ENCODE data around the gene MYRIP.

Gene MYRIP

GRCh38 chr3:40170395-40170794 lies 361.0 kb downstream of the MYRIP start:
- Histone ChIP-seq H3K27me3 (no peaks in the 10 kb centered on the region), H3K4me3 (no peak overlapping the region), H3K4me1 (no peaks in the 10 kb centered on the region), H3K9ac (no peak overlapping the region), H3K27ac (no peak overlapping the region), H4K20me1 (no peaks in the 10 kb centered on the region), H3K4me2 (no peak overlapping the region), H3K9me3 (replicated peaks in 1 of 11) (no peaks in the 10 kb centered on the region), H3K36me3 (no peaks in the 10 kb centered on the region)
- TF ChIP-seq Cebpa-rat (IDR thresholded peaks at IDR 0.05) = no peak

- no peak overlapping the region for H3K4me2 ChIP-seq
- no peaks in the 10 kb centered on the region for H4K20me1 ChIP-seq
- no peak overlapping the region for H3K4me3 ChIP-seq
- TF ChIP-seq Cebpa-rat (IDR thresholded peaks at IDR 0.05) = no peak
- H3K27me3 ChIP-seq = no peaks in the 10 kb centered on the region
- no peaks in the 10 kb centered on the region for H3K4me1 ChIP-seq
- no peaks in the 10 kb centered on the region for H3K36me3 ChIP-seq
- no peak overlapping the region for H3K9ac ChIP-seq
- H3K9me3 ChIP-seq (replicated peaks in 1 of 11) = no peaks in the 10 kb centered on the region
- H3K27ac ChIP-seq = no peak overlapping the region
Measured at GRCh38 chr3:40172560-40172959, 363.2 kb downstream of the MYRIP start.

GRCh38 chr3:40173227-40173721 lies 363.9 kb downstream of the MYRIP start:
- H3K4me3 ChIP-seq = no peak overlapping the region
- no peak overlapping the region for H3K9ac ChIP-seq
- H3K4me1 ChIP-seq = no peaks in the 10 kb centered on the region
- no peak overlapping the region for H3K4me2 ChIP-seq
- no peaks in the 10 kb centered on the region for H3K9me3 ChIP-seq (replicated peaks in 1 of 11)
- H3K27me3 ChIP-seq = no peaks in the 10 kb centered on the region
- H3K36me3 ChIP-seq = no peaks in the 10 kb centered on the region
- no peak overlapping the region for H3K27ac ChIP-seq
- no peak for TF ChIP-seq Cebpa-rat (IDR thresholded peaks at IDR 0.05)
- no peaks in the 10 kb centered on the region for H4K20me1 ChIP-seq

GRCh38 chr3:40178012-40178594 lies 368.7 kb downstream of the MYRIP start:
- H3K4me1 ChIP-seq = no peaks in the 10 kb centered on the region
- TF ChIP-seq Cebpa-rat (IDR thresholded peaks at IDR 0.05) = no peak

GRCh38 chr3:40179016-40179415 lies 369.6 kb downstream of the MYRIP start:
- H4K20me1 ChIP-seq = no peaks in the 10 kb centered on the region
- H3K36me3 ChIP-seq = no peaks in the 10 kb centered on the region
- no peaks in the 10 kb centered on the region for H3K9me3 ChIP-seq (replicated peaks in 1 of 11)
- no peak overlapping the region for H3K4me3 ChIP-seq
- H3K27ac ChIP-seq = no peak overlapping the region
- no peak overlapping the region for H3K4me2 ChIP-seq
- no peaks in the 10 kb centered on the region for H3K27me3 ChIP-seq
- TF ChIP-seq Cebpa-rat (IDR thresholded peaks at IDR 0.05) = no peak
- H3K9ac ChIP-seq = no peak overlapping the region
- no peaks in the 10 kb centered on the region for H3K4me1 ChIP-seq

More at GRCh38 chr3:40178012-40178594, 368.7 kb downstream of the MYRIP start:
- Histone ChIP-seq H3K9me3 (replicated peaks in 1 of 11) (no peaks in the 10 kb centered on the region), H4K20me1 (no peaks in the 10 kb centered on the region), H3K9ac (no peak overlapping the region), H3K27ac (no peak overlapping the region), H3K4me2 (no peak overlapping the region), H3K36me3 (no peaks in the 10 kb centered on the region), H3K27me3 (no peaks in the 10 kb centered on the region), H3K4me3 (no peak overlapping the region)

GRCh38 chr3:40181182-40181581 lies 371.8 kb downstream of the MYRIP start:
- Histone ChIP-seq H3K27ac (no peak overlapping the region), H3K27me3 (no peaks in the 10 kb centered on the region), H3K9me3 (replicated peaks in 1 of 11) (no peaks in the 10 kb centered on the region), H3K4me1 (no peaks in the 10 kb centered on the region), H3K4me3 (no peak overlapping the region), H3K36me3 (no peaks in the 10 kb centered on the region), H3K4me2 (no peak overlapping the region), H4K20me1 (no peaks in the 10 kb centered on the region), H3K9ac (no peak overlapping the region)
- no peak for TF ChIP-seq Cebpa-rat (IDR thresholded peaks at IDR 0.05)

- no peak overlapping the region for H3K9ac ChIP-seq
- H3K36me3 ChIP-seq = no peaks in the 10 kb centered on the region
- no peaks in the 10 kb centered on the region for H4K20me1 ChIP-seq
- H3K27me3 ChIP-seq = no peaks in the 10 kb centered on the region
- peaks cover 5 to 15% (median 11%) of the 10 kb centered on the region in 10 experiments; a peak in 17 of 20 replicates for H3K4me1 ChIP-seq
- H3K4me2 ChIP-seq = no peak overlapping the region
- H3K27ac ChIP-seq = no peak overlapping the region
- no peaks in the 10 kb centered on the region for H3K9me3 ChIP-seq (replicated peaks in 1 of 11)
- H3K4me3 ChIP-seq = no peak overlapping the region
- TF ChIP-seq Cebpa-rat (IDR thresholded peaks at IDR 0.05) = no peak
Measured at GRCh38 chr3:40185029-40185695, 375.8 kb downstream of the MYRIP start.

- H3K9me3 ChIP-seq (replicated peaks in 1 of 11) = no peaks in the 10 kb centered on the region
- H3K27ac ChIP-seq = no peak overlapping the region
- H3K4me2 ChIP-seq = no peak overlapping the region
- no peaks in the 10 kb centered on the region for H4K20me1 ChIP-seq
- peaks cover 5 to 15% (median 11%) of the 10 kb centered on the region in 10 experiments; a peak in 17 of 20 replicates for H3K4me1 ChIP-seq
- H3K9ac ChIP-seq = no peak overlapping the region
- H3K27me3 ChIP-seq = no peaks in the 10 kb centered on the region
- H3K36me3 ChIP-seq = no peaks in the 10 kb centered on the region
- H3K4me3 ChIP-seq = no peak overlapping the region
- TF ChIP-seq Cebpa-rat (IDR thresholded peaks at IDR 0.05) = no peak
Measured at GRCh38 chr3:40186508-40186907, 377.1 kb downstream of the MYRIP start.

- Histone ChIP-seq H3K36me3 (no peaks in the 10 kb centered on the region), H3K9me3 (replicated peaks in 1 of 11) (no peaks in the 10 kb centered on the region), H3K4me1 (peaks cover 5 to 15% (median 11%) of the 10 kb centered on the region in 10 experiments; a peak in 17 of 20 replicates), H3K4me2 (peak overlapping the region; percentile 23 to 76 (median 49); a peak in 21 of 22 replicates), H4K20me1 (no peaks in the 10 kb centered on the region), H3K27me3 (no peaks in the 10 kb centered on the region), H3K4me3 (no peak overlapping the region), H3K27ac (0 out of 22 replicates have a peak overlapping the region, but pooled peaks of 1 of the 11 experiments have one; percentile 5), H3K9ac (peak overlapping the region in 2 of 11 experiments; percentile 17; a peak in 1 of 22 replicates)
- no peak for TF ChIP-seq Cebpa-rat (IDR thresholded peaks at IDR 0.05)
Measured at GRCh38 chr3:40187945-40188344, 378.5 kb downstream of the MYRIP start.

- no peaks in the 10 kb centered on the region for H3K9me3 ChIP-seq (replicated peaks in 1 of 11)
- H3K4me3 ChIP-seq = no peak overlapping the region
- H3K4me2 ChIP-seq = no peak overlapping the region
- H3K27ac ChIP-seq = no peak overlapping the region
- no peaks in the 10 kb centered on the region for H4K20me1 ChIP-seq
- no peak for TF ChIP-seq Cebpa-rat (IDR thresholded peaks at IDR 0.05)
- no peak overlapping the region for H3K9ac ChIP-seq
- no peaks in the 10 kb centered on the region for H3K27me3 ChIP-seq
- peaks cover 5 to 15% (median 11%) of the 10 kb centered on the region in 10 experiments; a peak in 17 of 20 replicates for H3K4me1 ChIP-seq
- no peaks in the 10 kb centered on the region for H3K36me3 ChIP-seq
Measured at GRCh38 chr3:40189118-40189517, 379.7 kb downstream of the MYRIP start.
